NCI-H446 treated with DMSO at 0.1 percent for 48 hours (cell line): Measurements from ENCODE around the gene SNRNP200.

ENCODE experiments used
- DNase-seq: peaks from one replicate; lab custom pipeline; 2025; lab: John Stamatoyannopoulos, UW

The SNRNP200 gene

GRCh38 chr2:96305091-96305978, at the start of gene SNRNP200:
Gene SNRNP200, minus strand, starts transcription at chr2:96305546. Its CDS starts 109 bp downstream, at chr2:96305437.
- peak; percentile 66 for DNase-seq

- DNase-seq: no peak
Observed at GRCh38 chr2:96354492-96354891, 49.1 kb upstream of the SNRNP200 start.

DNA sequence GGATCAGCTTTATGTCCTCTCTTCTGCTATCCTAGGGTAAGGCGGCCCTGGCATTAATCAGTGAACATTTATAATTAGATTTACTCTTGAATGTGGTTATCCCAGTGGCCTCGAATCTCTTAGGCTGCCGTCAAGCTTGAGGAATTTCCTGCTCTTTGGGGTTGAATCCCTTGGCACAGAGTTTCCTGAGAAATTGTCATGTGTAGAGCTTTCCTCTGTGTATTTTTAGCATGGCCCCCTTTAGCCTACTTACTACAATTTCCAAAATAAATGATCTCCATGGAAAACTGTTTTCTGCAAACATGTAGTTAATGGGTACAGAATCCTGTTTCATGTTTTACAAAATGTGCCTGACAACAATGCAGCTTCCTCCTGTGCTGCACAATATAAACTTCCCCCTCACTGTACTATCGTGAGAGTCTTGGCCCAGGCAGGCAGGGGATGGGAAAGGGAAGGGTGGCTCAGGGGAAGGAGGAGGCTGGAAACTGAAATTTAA, 48.3 kb upstream of the SNRNP200 start:
- no peak for DNase-seq

- DNase-seq: no peak
Observed at GRCh38 chr2:96353032-96353561, 47.8 kb upstream of the SNRNP200 start.

GRCh38 chr2:96347395-96347794, 42.0 kb upstream of the SNRNP200 start:
- DNase-seq: no peak

- DNase-seq: no peak
Observed at GRCh38 chr2:96345868-96346462, 40.6 kb upstream of the SNRNP200 start.

GRCh38 chr2:96345438-96345837, 40.1 kb upstream of the SNRNP200 start:
- no peak for DNase-seq

DNA sequence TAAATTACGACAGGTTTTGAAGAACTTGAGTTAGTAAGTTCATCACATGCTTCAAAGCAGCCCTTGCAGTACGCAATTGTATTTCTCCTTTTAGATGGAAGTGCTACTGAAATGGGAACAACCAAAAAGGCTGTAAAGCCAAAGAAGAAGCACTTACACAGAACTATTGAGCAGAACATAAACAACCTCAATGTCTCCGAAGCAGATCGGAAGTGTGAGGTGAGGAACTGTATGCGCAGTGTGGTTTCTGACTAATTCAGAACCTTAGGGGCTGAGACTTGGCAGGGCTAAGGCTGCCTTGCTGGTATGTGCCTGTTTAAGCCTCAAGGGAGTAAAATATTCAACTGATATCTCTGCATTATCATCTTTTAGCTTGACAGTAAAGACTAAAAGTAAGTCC, 38.7 kb upstream of the SNRNP200 start:
- DNase-seq: no peak

DNA sequence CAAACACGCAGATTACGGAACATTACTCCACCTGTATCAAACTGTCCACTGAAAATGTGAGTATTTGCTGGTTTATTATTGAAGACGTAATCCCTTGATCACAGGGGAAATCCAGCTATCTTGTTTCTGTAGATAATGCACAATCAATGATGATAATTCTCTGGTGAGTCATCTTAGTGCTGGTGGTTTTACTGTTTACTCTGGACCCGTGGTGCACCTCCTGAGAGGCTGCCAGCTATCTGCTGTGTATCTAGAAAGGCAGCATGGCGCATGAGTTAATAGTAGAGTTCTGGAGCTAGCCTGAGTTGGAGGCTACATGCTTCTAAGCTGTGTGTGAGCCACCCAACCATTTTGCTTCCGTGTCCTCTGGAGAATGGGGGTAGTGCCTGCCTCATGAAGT, 36.7 kb upstream of the SNRNP200 start:
- DNase-seq: no peak

DNA sequence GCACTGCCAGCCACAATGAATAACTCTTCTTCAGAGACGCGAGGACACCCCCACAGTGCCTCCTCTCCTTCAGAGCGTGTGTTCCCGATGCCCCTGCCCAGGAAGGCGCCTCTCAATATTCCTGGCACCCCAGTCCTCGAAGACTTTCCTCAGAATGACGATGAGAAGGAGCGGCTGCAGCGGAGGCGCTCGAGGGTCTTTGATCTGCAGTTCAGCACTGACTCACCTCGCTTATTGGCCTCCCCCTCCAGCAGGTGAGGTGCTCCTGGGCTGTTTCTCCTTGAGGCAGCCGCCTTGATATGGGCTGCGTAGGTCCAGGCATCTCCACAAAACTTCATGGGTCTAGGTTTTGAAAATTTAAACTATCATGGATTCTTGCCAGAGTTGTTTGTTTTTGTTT, 36.3 kb upstream of the SNRNP200 start:
- no peak for DNase-seq

GRCh38 chr2:96340493-96341414, 35.4 kb upstream of the SNRNP200 start:
- DNase-seq: no peak

DNA sequence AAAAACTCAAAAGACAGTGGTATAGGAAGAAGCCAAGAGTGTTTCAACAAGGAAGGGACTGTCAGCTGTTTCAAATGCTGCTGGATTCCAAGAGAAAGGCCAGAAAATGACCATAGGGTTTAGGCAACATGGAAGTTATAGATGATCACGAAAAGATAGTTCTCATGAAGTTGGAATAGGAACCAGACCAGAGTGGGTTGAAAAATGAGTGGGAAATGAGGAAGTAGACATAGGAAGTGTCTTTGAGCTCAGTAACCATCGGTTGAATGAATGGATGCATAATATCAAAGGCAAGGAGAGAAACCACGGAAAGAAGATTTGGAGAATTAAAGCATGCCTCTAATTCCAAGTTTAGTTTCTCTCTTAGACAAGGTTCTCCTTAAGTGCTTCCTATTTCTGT, 31.5 kb upstream of the SNRNP200 start:
- no peak for DNase-seq

DNA sequence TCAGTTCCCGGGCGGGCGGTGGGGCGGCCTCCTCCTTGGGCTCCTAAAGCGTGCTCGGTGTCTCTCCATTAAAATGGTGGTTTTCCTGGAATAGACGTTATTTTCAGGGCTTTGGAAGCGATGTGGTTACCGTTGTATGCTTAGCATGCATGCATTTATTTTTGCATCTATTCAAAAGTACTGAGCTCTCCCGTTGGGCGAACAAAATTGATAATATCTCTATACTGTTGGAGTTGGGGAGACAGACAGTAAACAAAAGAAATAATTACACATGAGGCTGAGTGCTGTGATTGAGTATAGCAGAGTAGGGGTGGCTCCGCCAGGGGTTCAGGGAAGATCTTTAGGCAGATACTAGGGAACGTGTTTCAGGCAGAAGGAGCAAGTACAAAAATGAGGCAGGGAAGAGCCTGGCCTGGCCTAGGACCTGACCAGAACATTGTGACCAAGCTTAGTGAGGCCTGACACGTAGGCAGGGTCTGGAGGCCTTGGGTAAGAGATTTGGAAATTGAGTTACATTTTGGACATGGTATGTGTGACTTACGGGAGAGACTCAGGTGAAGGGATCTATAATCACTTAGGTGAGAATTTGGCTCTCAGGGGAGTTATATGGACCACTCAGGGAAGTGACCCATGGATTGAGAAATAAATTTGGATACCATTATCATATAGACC, 30.9 kb upstream of the SNRNP200 start:
- DNase-seq: no peak

GRCh38 chr2:96333708-96334107, 28.4 kb upstream of the SNRNP200 start:
- no peak for DNase-seq

DNA sequence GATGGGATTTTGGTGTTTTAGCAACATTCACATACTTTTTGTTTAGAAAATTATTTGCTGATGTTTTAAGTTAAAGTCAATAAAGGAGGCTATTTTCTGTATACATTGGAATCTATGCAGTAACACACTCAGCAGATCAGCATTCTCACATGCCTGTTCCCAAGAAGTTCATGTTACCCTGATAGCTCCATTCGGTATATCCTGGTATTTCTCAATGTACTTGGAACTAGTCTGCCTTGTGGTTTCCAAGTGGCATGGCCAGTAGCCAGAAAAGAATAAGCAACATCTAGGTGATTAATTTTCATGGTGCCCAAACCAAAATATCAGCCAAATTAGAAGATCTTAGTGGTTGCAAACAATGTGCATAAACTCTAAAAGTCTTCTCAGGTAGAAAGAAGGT, 25.1 kb upstream of the SNRNP200 start:
- DNase-seq: no peak

- no peak for DNase-seq
Observed at GRCh38 chr2:96329874-96330273, 24.5 kb upstream of the SNRNP200 start.

DNA sequence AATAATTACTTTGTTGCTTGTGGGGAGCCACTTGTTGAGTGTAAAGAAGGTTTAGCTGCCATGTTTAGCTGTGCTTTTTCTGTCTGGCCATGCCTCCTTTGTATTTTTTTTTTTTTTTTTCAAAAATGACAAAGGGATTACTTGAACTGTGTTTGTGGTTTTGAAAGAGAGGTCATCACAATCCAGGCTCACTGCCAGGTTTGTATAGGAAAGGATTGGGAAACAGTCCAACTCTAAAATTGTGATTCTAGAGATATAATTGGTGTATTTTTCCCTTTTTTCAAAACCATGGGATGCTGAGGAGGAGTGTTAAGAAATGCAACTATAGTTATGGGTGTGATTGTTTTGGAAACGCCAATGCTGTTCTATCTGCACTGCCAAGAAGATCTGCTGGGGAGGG, 24.1 kb upstream of the SNRNP200 start:
- DNase-seq: no peak

GRCh38 chr2:96326990-96327820, 21.9 kb upstream of the SNRNP200 start:
- no peak for DNase-seq

DNA sequence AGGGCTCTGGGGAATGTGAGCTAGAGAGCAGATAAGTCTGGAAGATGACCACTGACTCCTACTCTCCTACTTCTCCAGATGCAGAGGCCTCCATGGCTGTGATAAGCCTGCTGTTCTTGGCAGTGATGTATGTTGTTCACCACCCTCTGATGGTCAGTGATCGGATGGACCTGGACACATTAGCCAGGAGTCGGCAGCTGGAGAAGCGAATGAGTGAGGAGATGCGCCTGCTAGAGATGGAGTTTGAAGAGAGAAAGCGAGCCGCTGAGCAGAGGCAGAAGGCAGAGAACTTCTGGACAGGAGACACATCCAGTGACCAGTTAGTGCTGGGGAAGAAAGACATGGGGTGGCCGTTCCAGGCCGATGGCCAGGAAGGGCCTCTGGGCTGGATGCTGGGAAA, 21.2 kb upstream of the SNRNP200 start:
- DNase-seq: no peak

- DNase-seq: no peak
Observed at GRCh38 chr2:96325884-96326255, 20.5 kb upstream of the SNRNP200 start.
